ENCODE data around the gene CUL9.

Gene CUL9

GRCh38 chr6:43263314-43264178 lies 81.5 kb downstream of the CUL9 start:
- H4K20me1 ChIP-seq (ENCODE audit: insufficient read depth, low read length), result no peaks in the 10 kb centered on the region
- H3K9me2 ChIP-seq (ENCODE audit: low read depth, low read length), result no peaks in the 10 kb centered on the region
- H3K27ac ChIP-seq (ENCODE audit: low read depth, low read length, poor library complexity, severe bottlenecking), result no peak overlapping the region
- no peaks in the 10 kb centered on the region for H3K9me3 ChIP-seq (ENCODE audit: low read length)
- H2AFZ ChIP-seq (ENCODE audit: low read length), result no peak overlapping the region
- H3K4me2 ChIP-seq (ENCODE audit: low read length), result no peak overlapping the region
- H3K36me3 ChIP-seq (ENCODE audit: insufficient read depth, low read length), result no peaks in the 10 kb centered on the region
- H3K27me3 ChIP-seq (ENCODE audit: insufficient read depth, low read length), result no peaks in the 10 kb centered on the region; the same call in 1 of the 2 replicates
- no peak overlapping the region for H3K9ac ChIP-seq (ENCODE audit: low read length)
- TF ChIP-seq EZH2 (IDR thresholded peaks at IDR 0.05; ENCODE audit: borderline replicate concordance, low read length) (no peak), CTCF (IDR thresholded peaks at IDR 0.05; ENCODE audit: low read length) (peak; percentile 97)
- no peaks in the 10 kb centered on the region for H3K79me2 ChIP-seq (ENCODE audit: insufficient read depth, low read length)
- H3F3A ChIP-seq (ENCODE audit: insufficient read depth, low read length), result no peaks in the 10 kb centered on the region
- H3K4me1 ChIP-seq (ENCODE audit: insufficient read depth, low read length, severe bottlenecking), result no peaks in the 10 kb centered on the region
- H3K4me3 ChIP-seq (ENCODE audit: low read depth, low read length, poor library complexity, severe bottlenecking), result no peak overlapping the region

- TF ChIP-seq EZH2 (IDR thresholded peaks at IDR 0.05; ENCODE audit: borderline replicate concordance, low read length) (no peak), CTCF (IDR thresholded peaks at IDR 0.05; ENCODE audit: low read length) (no peak)
- Histone ChIP-seq H3K4me1 (ENCODE audit: insufficient read depth, low read length, severe bottlenecking) (peaks cover 7% of the 10 kb centered on the region), H3K9ac (ENCODE audit: low read length) (no peak overlapping the region), H3K9me3 (ENCODE audit: low read length) (no peaks in the 10 kb centered on the region), H3K4me2 (ENCODE audit: low read length) (no peak overlapping the region), H3K27ac (ENCODE audit: low read depth, low read length, poor library complexity, severe bottlenecking) (no peak overlapping the region), H3K36me3 (ENCODE audit: insufficient read depth, low read length) (no peaks in the 10 kb centered on the region), H3K4me3 (ENCODE audit: low read depth, low read length, poor library complexity, severe bottlenecking) (no peak overlapping the region), H3K79me2 (ENCODE audit: insufficient read depth, low read length) (no peaks in the 10 kb centered on the region), H2AFZ (ENCODE audit: low read length) (no peak overlapping the region), H4K20me1 (ENCODE audit: insufficient read depth, low read length) (no peaks in the 10 kb centered on the region), H3F3A (ENCODE audit: insufficient read depth, low read length) (no peaks in the 10 kb centered on the region), H3K27me3 (ENCODE audit: insufficient read depth, low read length) (0 out of 2 replicates have a peak, but pooled peaks cover 6% of the 10 kb centered on the region), H3K9me2 (ENCODE audit: low read depth, low read length) (no peaks in the 10 kb centered on the region)
These were observed 82.7 kb downstream of the CUL9 start for GRCh38 chr6:43264599-43265145.

- Histone ChIP-seq H3K4me3 (ENCODE audit: low read depth, low read length, poor library complexity, severe bottlenecking) (no peak overlapping the region), H3K27me3 (ENCODE audit: insufficient read depth, low read length) (0 out of 2 replicates have a peak, but pooled peaks cover 6% of the 10 kb centered on the region), H3K27ac (ENCODE audit: low read depth, low read length, poor library complexity, severe bottlenecking) (no peak overlapping the region), H2AFZ (ENCODE audit: low read length) (no peak overlapping the region), H3K36me3 (ENCODE audit: insufficient read depth, low read length) (no peaks in the 10 kb centered on the region), H3F3A (ENCODE audit: insufficient read depth, low read length) (no peaks in the 10 kb centered on the region), H3K4me2 (ENCODE audit: low read length) (no peak overlapping the region), H3K4me1 (ENCODE audit: insufficient read depth, low read length, severe bottlenecking) (peaks cover 16% of the 10 kb centered on the region), H3K9me2 (ENCODE audit: low read depth, low read length) (no peaks in the 10 kb centered on the region), H3K9ac (ENCODE audit: low read length) (no peak overlapping the region), H4K20me1 (ENCODE audit: insufficient read depth, low read length) (no peaks in the 10 kb centered on the region), H3K9me3 (ENCODE audit: low read length) (no peaks in the 10 kb centered on the region), H3K79me2 (ENCODE audit: insufficient read depth, low read length) (no peaks in the 10 kb centered on the region)
- TF ChIP-seq CTCF (IDR thresholded peaks at IDR 0.05; ENCODE audit: low read length) (no peak), EZH2 (IDR thresholded peaks at IDR 0.05; ENCODE audit: borderline replicate concordance, low read length) (no peak)
These were observed 83.6 kb downstream of the CUL9 start for GRCh38 chr6:43265564-43265963.
